Keratinocyte (primary cell): Measurements from ENCODE around the gene MAN1C1. TPM values are rescaled to one million over a fixed set of nuclear protein-coding genes. Genes with fewer than 3 reads are reported as not detected.

Source experiments
- DNase-seq: peaks from one replicate; pipeline ENCODE4 v3.0.0-alpha.2; 2011; ENCODE audit warnings: low read depth, missing footprints, low spot score
- FAIRE-seq: peaks from 2 replicates; lab custom pipeline; 2011; peaks lifted over from hg19 to GRCh38; lab: Jason Lieb, UNC
- H2AFZ ChIP-seq: 2 replicates; pipeline ENCODE4 v1.6.0; 2012; ENCODE audit warnings: low read length, control low read depth, inconsistent platforms; ENCODE audit not compliant: control insufficient read depth
- H3K27ac ChIP-seq: 2 replicates; pipeline ENCODE4 v1.5.1; 2011; ENCODE audit warnings: low read length; ENCODE audit not compliant: control insufficient read depth, insufficient read depth
- H3K27me3 ChIP-seq: 3 replicates; pipeline ENCODE4 v1.6.0; 2011; ENCODE audit warnings: low read length; ENCODE audit not compliant: control insufficient read depth, insufficient read depth; ENCODE audit errors: extremely low read depth
- H3K36me3 ChIP-seq, 2 experiments: 2 replicates in 1 of 2; 3 replicates in 1 of 2; pipeline ENCODE4 v1.5.1; 2011; ENCODE audit warnings: low read length in 2 of 2, mild to moderate bottlenecking in 1 of 2; ENCODE audit not compliant: control insufficient read depth in 2 of 2, insufficient read depth in 2 of 2; ENCODE audit errors: extremely low read depth in 1 of 2
- H3K4me1 ChIP-seq: 3 replicates; pipeline ENCODE4 v1.5.1; 2011; ENCODE audit warnings: low read length; ENCODE audit not compliant: control insufficient read depth, insufficient read depth; ENCODE audit errors: extremely low read depth
- H3K4me2 ChIP-seq: 3 replicates; pipeline ENCODE4 v1.6.0; 2011; ENCODE audit warnings: low read depth, low read length; ENCODE audit not compliant: control insufficient read depth, insufficient read depth; ENCODE audit errors: extremely low read depth
- H3K4me3 ChIP-seq, 3 experiments: fragments of 200-600 bp in 1 of 3; sonication (generic) in 1 of 3; 2 replicates in 2 of 3; 3 replicates in 1 of 3; pipeline ENCODE4 v1.5.1; 2011 to 2016; ENCODE audit warnings: low read length in 3 of 3, mild to moderate bottlenecking in 3 of 3, control low read depth in 2 of 3, inconsistent platforms in 1 of 3, low read depth in 1 of 3, mixed read lengths in 1 of 3, mixed run types in 1 of 3, moderate library complexity in 1 of 3; ENCODE audit not compliant: control insufficient read depth in 2 of 3, insufficient read depth in 2 of 3; ENCODE audit errors: extremely low read depth in 1 of 3
- H3K79me2 ChIP-seq: 2 replicates; pipeline ENCODE4 v1.6.0; 2012; ENCODE audit warnings: low read length; ENCODE audit not compliant: control insufficient read depth, insufficient read depth
- H3K9ac ChIP-seq: 3 replicates; pipeline ENCODE4 v1.6.0; 2011; ENCODE audit warnings: low read length; ENCODE audit not compliant: control insufficient read depth, insufficient read depth; ENCODE audit errors: extremely low read depth
- H3K9me1 ChIP-seq: 3 replicates; pipeline ENCODE4 v1.6.0; 2011; ENCODE audit warnings: low read length; ENCODE audit not compliant: control insufficient read depth, insufficient read depth; ENCODE audit errors: extremely low read depth
- H3K9me3 ChIP-seq: 2 replicates; pipeline ENCODE4 v1.5.1; 2012; ENCODE audit warnings: low read depth, low read length; ENCODE audit not compliant: control insufficient read depth
- H4K20me1 ChIP-seq: 3 replicates; pipeline ENCODE4 v1.6.0; 2011; ENCODE audit warnings: low read length; ENCODE audit not compliant: control insufficient read depth, insufficient read depth; ENCODE audit errors: extremely low read depth
- CTCF ChIP-seq, 3 experiments: IDR thresholded peaks in 1 of 3; conservative IDR thresholded peaks in 1 of 3; optimal IDR thresholded peaks in 1 of 3; 2 replicates in 2 of 3; 3 replicates in 1 of 3; pipeline versions ENCODE3 to v1.5.1; 2011; ENCODE audit warnings: low read length in 3 of 3, mild to moderate bottlenecking in 3 of 3, moderate library complexity in 2 of 3, control low read depth in 1 of 3, inconsistent platforms in 1 of 3; ENCODE audit not compliant: insufficient read depth in 2 of 3; ENCODE audit errors: extremely low read depth in 1 of 3
- EZH2 ChIP-seq: IDR thresholded peaks from one replicate; pipeline ENCODE4 v1.6.1; 2012; ENCODE audit warnings: inconsistent platforms, mild to moderate bottlenecking, low read length, moderate library complexity
- dilution Hi-C: fragments of 300-500 bp; cut with MboI; formaldehyde crosslinking; loops from one replicate; pipeline ENCODE4 v1.7.0; 2020; ENCODE audit warnings: low sequenced_read_pairs; ENCODE audit not compliant: extremely low pct_ligation_motif_present
- polyA plus RNA-seq, 5 experiments: library from polyadenylated mRNA; depleted of rRNA in 3 of 5; stranded (reverse) in 3 of 5; stranded (forward) in 1 of 5; unstranded in 1 of 5; fragments of >200 nt; gene quantifications; 1 replicate in 1 of 5; 2 replicates in 3 of 5; 3 replicates in 1 of 5; pipeline versions ENCODE4 v1.2.1 to v1.2.3, GENCODE V29; 2011 to 2012; ENCODE audit warnings: missing spikeins in 2 of 5, low read depth in 1 of 5, low replicate concordance in 1 of 5

The MAN1C1 gene
- polyA plus RNA-seq, 1 donor (not counting 4 experiments of a cell fraction or from before 2014, with no cell fraction given): 0.07 TPM

GRCh38 chr1:25723250-25723880 is 106.8 kb downstream of the MAN1C1 start:
- no peak overlapping the region for H2AFZ ChIP-seq
- no peaks in the 10 kb centered on the region for H3K9me3 ChIP-seq
- H3K27me3 ChIP-seq: no peaks in the 10 kb centered on the region
- FAIRE-seq: peak; percentile 53
- no peaks in the 10 kb centered on the region for H4K20me1 ChIP-seq
- no peak overlapping the region for H3K4me2 ChIP-seq
- H3K4me3 ChIP-seq: no peak overlapping the region
- H3K27ac ChIP-seq: no peak overlapping the region
- peaks cover 16% of the 10 kb centered on the region for H3K4me1 ChIP-seq
- no peaks in the 10 kb centered on the region for H3K36me3 ChIP-seq
- no peak for TF ChIP-seq CTCF (optimal IDR thresholded peaks at IDR 0.05 in 1 of 3, IDR thresholded peaks at IDR 0.05 in 1 of 3, conservative IDR thresholded peaks at IDR 0.05 in 1 of 3; ENCODE audit: extremely low read depth in 1 of 3, insufficient read depth in 2 of 3, low read length in 3 of 3)
- TF ChIP-seq EZH2: no peak
- H3K79me2 ChIP-seq: no peaks in the 10 kb centered on the region
- no peak for DNase-seq
- dilution Hi-C loops: no loop called here
- H3K9me1 ChIP-seq: no peaks in the 10 kb centered on the region
- H3K9ac ChIP-seq: no peak overlapping the region

GRCh38 chr1:25724201-25724600 is 107.6 kb downstream of the MAN1C1 start:
- TF ChIP-seq CTCF (optimal IDR thresholded peaks at IDR 0.05 in 1 of 3, IDR thresholded peaks at IDR 0.05 in 1 of 3, conservative IDR thresholded peaks at IDR 0.05 in 1 of 3; ENCODE audit: extremely low read depth in 1 of 3, insufficient read depth in 2 of 3, low read length in 3 of 3) (no peak), EZH2 (no peak)
- no peaks in the 10 kb centered on the region for H3K36me3 ChIP-seq
- peak overlapping the region; percentile 43 for H3K4me2 ChIP-seq
- H2AFZ ChIP-seq: no peak overlapping the region
- H3K9me3 ChIP-seq: no peaks in the 10 kb centered on the region
- H3K27ac ChIP-seq: no peak overlapping the region
- no peaks in the 10 kb centered on the region for H3K9me1 ChIP-seq
- H3K9ac ChIP-seq: no peak overlapping the region
- DNase-seq (peak; percentile 71), FAIRE-seq (peak; percentile 99)
- no peaks in the 10 kb centered on the region for H3K79me2 ChIP-seq
- peaks cover 16% of the 10 kb centered on the region for H3K4me1 ChIP-seq
- no peaks in the 10 kb centered on the region for H3K27me3 ChIP-seq
- H4K20me1 ChIP-seq: no peaks in the 10 kb centered on the region
- dilution Hi-C loops: no loop called here
- H3K4me3 ChIP-seq: no peak overlapping the region
